ENCODE measurements around the gene MPV17.

- TF ChIP-seq, protein P1, sequence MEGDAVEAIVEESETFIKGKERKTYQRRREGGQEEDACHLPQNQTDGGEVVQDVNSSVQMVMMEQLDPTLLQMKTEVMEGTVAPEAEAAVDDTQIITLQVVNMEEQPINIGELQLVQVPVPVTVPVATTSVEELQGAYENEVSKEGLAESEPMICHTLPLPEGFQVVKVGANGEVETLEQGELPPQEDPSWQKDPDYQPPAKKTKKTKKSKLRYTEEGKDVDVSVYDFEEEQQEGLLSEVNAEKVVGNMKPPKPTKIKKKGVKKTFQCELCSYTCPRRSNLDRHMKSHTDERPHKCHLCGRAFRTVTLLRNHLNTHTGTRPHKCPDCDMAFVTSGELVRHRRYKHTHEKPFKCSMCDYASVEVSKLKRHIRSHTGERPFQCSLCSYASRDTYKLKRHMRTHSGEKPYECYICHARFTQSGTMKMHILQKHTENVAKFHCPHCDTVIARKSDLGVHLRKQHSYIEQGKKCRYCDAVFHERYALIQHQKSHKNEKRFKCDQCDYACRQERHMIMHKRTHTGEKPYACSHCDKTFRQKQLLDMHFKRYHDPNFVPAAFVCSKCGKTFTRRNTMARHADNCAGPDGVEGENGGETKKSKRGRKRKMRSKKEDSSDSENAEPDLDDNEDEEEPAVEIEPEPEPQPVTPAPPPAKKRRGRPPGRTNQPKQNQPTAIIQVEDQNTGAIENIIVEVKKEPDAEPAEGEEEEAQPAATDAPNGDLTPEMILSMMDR (IDR thresholded peaks at IDR 0.05; ENCODE audit: insufficient read depth, low read length): no peak
- TF ChIP-seq REST (IDR thresholded peaks at IDR 0.05; ENCODE audit: insufficient replicate concordance, low read depth): peak; percentile 46
- TF ChIP-seq POLR2AphosphoS5 (IDR thresholded peaks at IDR 0.05; ENCODE audit: low read depth): peak; percentile 85
- TF ChIP-seq GABPA (IDR thresholded peaks at IDR 0.05; ENCODE audit: low read depth): peak; percentile 48; the same call in 1 of the 2 replicates
Measured at GRCh38 chr2:27356382-27357181, 33.7 kb upstream of the MPV17 start, which contains the start of gene GTF3C2.

All from HL-60 (cell line).